Ishikawa (cell line): ENCODE results near the gene TPRKB.
A peak's percentile ranks its signal among the peaks of the same experiment; 100 is the strongest.

ENCODE experiments used
- CEBPB ChIP-seq: IDR thresholded peaks from 2 replicates; pipeline ENCODE4 v1.6.1; 2012
- CREB1 ChIP-seq: IDR thresholded peaks from 2 replicates; pipeline ENCODE4 v1.6.1; 2012; ENCODE audit warnings: low read depth
- EGR1 ChIP-seq: IDR thresholded peaks from 2 replicates; pipeline ENCODE4 v1.6.1; 2012
- EP300 ChIP-seq: IDR thresholded peaks from 2 replicates; pipeline ENCODE4 v1.6.1; 2012; ENCODE audit warnings: borderline replicate concordance
- FOXM1 ChIP-seq: IDR thresholded peaks from 2 replicates; pipeline ENCODE4 v1.6.1; 2012; ENCODE audit warnings: low read depth, borderline replicate concordance
- MAX ChIP-seq: IDR thresholded peaks from 2 replicates; pipeline ENCODE4 v1.6.1; 2012
- NFIC ChIP-seq: IDR thresholded peaks from 2 replicates; pipeline ENCODE4 v1.6.1; 2012
- RAD21 ChIP-seq: IDR thresholded peaks from 2 replicates; pipeline ENCODE4 v1.6.1; 2012; ENCODE audit warnings: low read depth
- TAF1 ChIP-seq: IDR thresholded peaks from 2 replicates; pipeline ENCODE4 v1.6.1; 2012; ENCODE audit warnings: low read depth, mild to moderate bottlenecking
- TCF12 ChIP-seq: IDR thresholded peaks from 2 replicates; pipeline ENCODE4 v1.6.1; 2012; ENCODE audit warnings: low read depth
- TEAD4 ChIP-seq: IDR thresholded peaks from 2 replicates; pipeline ENCODE4 v1.6.1; 2012
- YY1 ChIP-seq: IDR thresholded peaks from 2 replicates; pipeline ENCODE4 v1.6.1; 2012; ENCODE audit warnings: low read depth
- ZBTB7A ChIP-seq: IDR thresholded peaks from 2 replicates; pipeline ENCODE4 v1.6.1; 2012; ENCODE audit warnings: low read depth
- TF ChIP-seq, protein P1 (sequence below): IDR thresholded peaks from 2 replicates; pipeline ENCODE4 v1.6.1; 2012; ENCODE audit warnings: low read depth, mild to moderate bottlenecking
- TF ChIP-seq, protein P2 (sequence below): IDR thresholded peaks from 2 replicates; pipeline ENCODE4 v1.6.1; 2012

TPRKB gene

DNA sequence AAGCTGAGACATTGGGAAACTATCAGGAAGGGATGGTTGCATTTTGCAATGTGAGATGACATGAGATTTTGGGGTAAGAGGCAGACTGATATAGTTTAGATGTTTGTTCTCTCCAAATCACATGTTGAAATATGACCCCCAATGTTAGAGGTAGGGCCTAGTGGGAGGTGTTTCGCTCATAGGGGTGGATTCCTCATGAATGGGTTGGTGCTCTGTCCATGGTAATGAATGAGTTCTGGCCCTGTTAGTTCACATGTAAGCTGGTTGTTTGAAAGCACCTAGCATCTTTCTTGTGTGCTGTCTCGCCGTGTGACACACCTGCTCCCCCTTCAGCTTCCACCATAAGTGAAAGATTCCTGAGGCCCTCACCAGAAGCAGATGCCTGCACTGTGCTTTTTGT is 37.7 kb downstream of the TPRKB start:
- TF ChIP-seq CREB1, result no peak
- no peak for TF ChIP-seq ZBTB7A
- no peak for TF ChIP-seq EGR1
- TF ChIP-seq, protein P1, sequence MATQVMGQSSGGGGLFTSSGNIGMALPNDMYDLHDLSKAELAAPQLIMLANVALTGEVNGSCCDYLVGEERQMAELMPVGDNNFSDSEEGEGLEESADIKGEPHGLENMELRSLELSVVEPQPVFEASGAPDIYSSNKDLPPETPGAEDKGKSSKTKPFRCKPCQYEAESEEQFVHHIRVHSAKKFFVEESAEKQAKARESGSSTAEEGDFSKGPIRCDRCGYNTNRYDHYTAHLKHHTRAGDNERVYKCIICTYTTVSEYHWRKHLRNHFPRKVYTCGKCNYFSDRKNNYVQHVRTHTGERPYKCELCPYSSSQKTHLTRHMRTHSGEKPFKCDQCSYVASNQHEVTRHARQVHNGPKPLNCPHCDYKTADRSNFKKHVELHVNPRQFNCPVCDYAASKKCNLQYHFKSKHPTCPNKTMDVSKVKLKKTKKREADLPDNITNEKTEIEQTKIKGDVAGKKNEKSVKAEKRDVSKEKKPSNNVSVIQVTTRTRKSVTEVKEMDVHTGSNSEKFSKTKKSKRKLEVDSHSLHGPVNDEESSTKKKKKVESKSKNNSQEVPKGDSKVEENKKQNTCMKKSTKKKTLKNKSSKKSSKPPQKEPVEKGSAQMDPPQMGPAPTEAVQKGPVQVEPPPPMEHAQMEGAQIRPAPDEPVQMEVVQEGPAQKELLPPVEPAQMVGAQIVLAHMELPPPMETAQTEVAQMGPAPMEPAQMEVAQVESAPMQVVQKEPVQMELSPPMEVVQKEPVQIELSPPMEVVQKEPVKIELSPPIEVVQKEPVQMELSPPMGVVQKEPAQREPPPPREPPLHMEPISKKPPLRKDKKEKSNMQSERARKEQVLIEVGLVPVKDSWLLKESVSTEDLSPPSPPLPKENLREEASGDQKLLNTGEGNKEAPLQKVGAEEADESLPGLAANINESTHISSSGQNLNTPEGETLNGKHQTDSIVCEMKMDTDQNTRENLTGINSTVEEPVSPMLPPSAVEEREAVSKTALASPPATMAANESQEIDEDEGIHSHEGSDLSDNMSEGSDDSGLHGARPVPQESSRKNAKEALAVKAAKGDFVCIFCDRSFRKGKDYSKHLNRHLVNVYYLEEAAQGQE, result peak; percentile 79

DNA sequence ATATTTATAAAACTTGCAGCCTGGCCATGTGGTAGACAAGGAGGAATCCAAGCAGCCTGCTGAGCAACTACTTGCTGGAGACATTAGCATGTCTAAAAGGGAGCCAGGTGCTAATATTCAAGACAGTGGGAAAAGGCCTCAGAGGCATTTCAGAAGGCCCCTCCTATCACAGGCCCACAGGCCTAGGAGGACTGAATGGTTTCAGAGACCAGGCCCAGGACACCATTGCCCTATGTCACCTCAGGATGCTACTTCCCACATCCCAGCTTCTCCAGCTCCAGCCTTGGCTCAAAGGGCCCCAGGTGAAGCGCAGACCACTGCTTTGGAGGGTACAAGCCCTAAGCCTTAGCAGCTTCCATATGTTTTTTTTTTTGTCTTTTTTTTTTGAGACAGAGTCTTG is 39.0 kb downstream of the TPRKB start:
- no peak for TF ChIP-seq NFIC
- no peak for TF ChIP-seq RAD21
- no peak for TF ChIP-seq FOXM1
- TF ChIP-seq, protein P1, result no peak
- no peak for TF ChIP-seq MAX
- TF ChIP-seq ZBTB7A, result no peak
- no peak for TF ChIP-seq YY1
- TF ChIP-seq TEAD4, result no peak
- no peak for TF ChIP-seq EGR1
- no peak for TF ChIP-seq TAF1
- TF ChIP-seq, protein P2, sequence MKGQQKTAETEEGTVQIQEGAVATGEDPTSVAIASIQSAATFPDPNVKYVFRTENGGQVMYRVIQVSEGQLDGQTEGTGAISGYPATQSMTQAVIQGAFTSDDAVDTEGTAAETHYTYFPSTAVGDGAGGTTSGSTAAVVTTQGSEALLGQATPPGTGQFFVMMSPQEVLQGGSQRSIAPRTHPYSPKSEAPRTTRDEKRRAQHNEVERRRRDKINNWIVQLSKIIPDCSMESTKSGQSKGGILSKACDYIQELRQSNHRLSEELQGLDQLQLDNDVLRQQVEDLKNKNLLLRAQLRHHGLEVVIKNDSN, result no peak

- TF ChIP-seq CREB1, result no peak
- TF ChIP-seq TCF12, result no peak
- TF ChIP-seq, protein P2, result no peak
- TF ChIP-seq EGR1, result no peak
- TF ChIP-seq FOXM1, result no peak
- TF ChIP-seq TEAD4, result no peak
- TF ChIP-seq TAF1, result no peak
- TF ChIP-seq, protein P1, result no peak
- no peak for TF ChIP-seq CEBPB
- TF ChIP-seq EP300, result no peak
- TF ChIP-seq MAX, result no peak
- no peak for TF ChIP-seq ZBTB7A
- TF ChIP-seq NFIC, result no peak
- no peak for TF ChIP-seq RAD21
- TF ChIP-seq YY1, result no peak
Measured at GRCh38 chr2:73697606-73698005, 39.5 kb downstream of the TPRKB start.

DNA sequence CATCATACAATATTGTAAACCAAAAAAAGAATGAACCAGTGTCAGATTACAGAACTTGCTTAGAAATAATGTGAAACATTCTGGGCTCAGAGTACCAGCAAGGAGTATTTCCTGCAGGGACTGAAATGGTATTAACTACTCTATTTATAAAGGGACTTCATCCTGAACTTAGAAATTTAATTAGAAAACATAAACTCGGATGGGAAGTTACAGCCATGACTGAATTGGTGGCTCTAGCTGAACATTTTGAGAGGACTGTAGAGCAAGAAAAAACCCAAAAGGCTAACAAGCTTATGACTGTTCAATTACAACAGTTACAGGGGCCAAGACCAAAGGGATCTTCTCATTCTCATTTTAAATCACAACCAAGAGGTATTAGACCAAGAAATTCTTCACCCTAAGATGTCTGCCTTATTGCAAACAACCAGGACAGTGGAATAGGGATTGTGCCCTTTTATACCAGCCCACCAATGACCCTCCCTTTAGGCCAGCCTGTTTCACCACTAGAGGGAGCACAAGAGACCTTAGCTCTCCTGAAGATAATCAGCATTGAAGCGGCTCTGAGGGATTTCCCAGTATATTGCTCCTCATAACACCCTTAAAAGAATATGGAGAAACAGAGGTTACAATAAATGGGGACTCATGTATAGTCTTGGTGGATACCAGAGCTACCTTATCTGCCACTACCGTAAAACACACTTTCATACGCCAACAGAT is 46.6 kb downstream of the TPRKB start:
- peak; percentile 34; the same call in 1 of the 2 replicates for TF ChIP-seq RAD21

DNA sequence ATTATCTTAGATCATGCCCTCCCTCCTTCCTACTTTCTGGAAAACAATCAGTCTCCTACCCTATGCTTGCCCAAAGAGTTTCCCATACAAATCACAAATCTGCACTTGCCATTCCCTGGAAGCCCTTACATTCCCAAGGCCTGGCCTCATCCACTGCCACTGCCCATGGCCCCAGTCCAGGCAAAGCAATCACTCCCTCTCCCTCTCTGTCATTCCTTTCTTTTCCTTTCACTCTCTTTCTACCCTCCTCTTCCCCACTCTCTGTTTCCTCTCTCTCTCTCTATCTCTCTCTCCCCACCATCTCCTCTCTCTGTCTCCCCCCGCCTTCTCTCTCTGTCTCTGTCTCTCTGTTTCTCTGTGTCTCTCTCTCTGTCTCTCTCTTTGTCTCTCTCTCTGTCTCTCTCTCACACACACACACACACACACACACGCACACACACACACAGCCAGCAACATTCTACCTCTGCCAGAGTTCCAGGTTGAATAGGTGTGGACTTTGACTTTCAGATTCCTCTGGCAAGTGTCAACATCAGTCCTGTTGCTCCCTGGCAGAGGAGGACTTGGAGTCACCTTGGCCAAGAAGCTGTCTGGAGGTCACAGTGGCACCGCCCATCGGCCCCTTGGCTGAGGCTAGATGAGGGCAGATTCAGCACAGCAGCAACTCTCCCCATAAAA is 51.2 kb downstream of the TPRKB start:
- no peak for TF ChIP-seq CEBPB
- TF ChIP-seq, protein P1, result no peak
- no peak for TF ChIP-seq FOXM1
- TF ChIP-seq TAF1, result no peak
- no peak for TF ChIP-seq EGR1
- TF ChIP-seq, protein P2, result no peak
- TF ChIP-seq TEAD4, result no peak
- no peak for TF ChIP-seq YY1
